Activated T-helper 2 cell treated with anti-CD3 and anti-CD28 coated beads, Interferon-gamma antibody, Interleukin-2, Interleukin-4, amounts not matched to agents 10 μg/mL and 5 μg/mL and 100 μg/mL, durations not matched to agents 14 hours and 24 hours and 36 hours (primary cell): ENCODE results near the gene PSG7. TPM values are rescaled to one million over a fixed set of nuclear protein-coding genes. Genes with fewer than 3 reads are reported as not detected.
"Not testable (repeated sequence)": the region's sequence is repeated elsewhere in the genome, so short reads cannot be mapped to it uniquely, and the experiment has no call there.

Experiments
- DNase-seq: peaks from one replicate; pipeline ENCODE4 v3.0.0; 2021; ENCODE audit warnings: low spot score
- H3K27ac Mint-ChIP-seq: one replicate; pipeline ENCODE4 v1.8.0; 2021; ENCODE audit warnings: mixed read lengths
- H3K27me3 Mint-ChIP-seq: one replicate; pipeline ENCODE4 v1.8.0; 2021; ENCODE audit warnings: low read depth, mixed read lengths
- H3K36me3 Mint-ChIP-seq: one replicate; pipeline ENCODE4 v1.8.0; 2021; ENCODE audit warnings: low read depth, mixed read lengths
- H3K4me1 Mint-ChIP-seq: one replicate; pipeline ENCODE4 v1.8.0; 2021; ENCODE audit warnings: low read depth, mixed read lengths
- H3K4me3 Mint-ChIP-seq: one replicate; pipeline ENCODE4 v1.8.0; 2021; ENCODE audit warnings: low read depth, mild to moderate bottlenecking, moderate library complexity, mixed read lengths
- H3K9me3 Mint-ChIP-seq: one replicate; pipeline ENCODE4 v1.8.0; 2021; ENCODE audit warnings: mixed read lengths
- intact Hi-C: fragments of 100-400 bp; cut with micrococcal nuclease; formaldehyde crosslinking; loops from one replicate; pipeline ENCODE4 v1.15.1; 2023
- total RNA-seq: library from RNA; stranded (reverse); gene quantifications from 2 replicates; pipeline ENCODE4 v1.2.3, GENCODE V29; 2022

The PSG7 gene
- not detected in 2 replicates for total RNA-seq

DNA sequence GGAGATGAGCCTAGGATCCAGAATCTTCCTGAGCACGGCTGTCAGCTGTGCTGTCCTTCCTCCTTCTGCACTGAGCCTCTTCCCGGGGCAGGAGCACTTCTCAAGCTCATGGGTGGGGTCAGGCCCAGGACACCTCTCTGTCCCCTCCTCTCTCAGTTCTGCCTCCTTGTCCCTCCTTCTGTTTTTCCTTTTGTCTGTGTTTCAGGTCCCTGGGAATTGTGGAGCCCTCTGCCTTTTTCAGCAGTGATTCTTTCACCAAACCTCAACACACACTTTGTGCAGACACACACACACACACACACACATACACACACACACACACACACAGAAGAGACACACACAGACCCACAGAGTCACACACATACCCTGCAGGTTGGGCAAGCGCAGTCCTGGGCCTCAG is at the start of gene PSG7:
TSS of gene PSG7 (minus strand) at position 101 of the 400 bp plus-strand sequence. CDS start 131 bp downstream, outside the sequence.
- intact Hi-C loops, H3K36me3 Mint-ChIP-seq, H3K9me3 Mint-ChIP-seq, DNase-seq, H3K4me3 Mint-ChIP-seq, H3K27me3 Mint-ChIP-seq, H3K27ac Mint-ChIP-seq, H3K4me1 Mint-ChIP-seq: not testable (repeated sequence)

DNA sequence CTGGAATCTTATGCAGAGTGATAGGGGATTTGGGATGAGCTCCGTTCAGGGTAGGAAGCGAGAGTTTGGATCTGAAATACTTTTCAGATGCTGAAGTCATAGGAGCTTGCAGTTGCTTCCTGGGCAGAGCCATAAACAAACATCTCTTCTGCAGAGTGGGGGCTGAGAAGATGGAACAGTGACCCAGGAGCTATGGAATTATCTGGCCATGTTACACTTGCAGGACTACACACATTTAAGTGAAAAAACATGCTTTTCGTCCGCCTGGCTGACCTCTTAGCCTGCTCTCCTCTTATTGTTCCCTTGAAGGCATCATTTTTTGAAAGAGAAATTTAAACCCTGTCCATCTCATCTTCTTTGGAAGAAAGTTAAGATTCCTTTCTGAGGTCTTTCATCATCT is 48.6 kb upstream of the PSG7 start:
- intact Hi-C loops, result no loop called here
- no peaks in the 10 kb centered on the region for H3K9me3 Mint-ChIP-seq
- H3K36me3 Mint-ChIP-seq, result no peaks in the 10 kb centered on the region
- H3K27ac Mint-ChIP-seq, result no peak overlapping the region
- no peak for DNase-seq
- H3K4me3 Mint-ChIP-seq, result no peak overlapping the region
- no peaks in the 10 kb centered on the region for H3K4me1 Mint-ChIP-seq
- H3K27me3 Mint-ChIP-seq, result no peaks in the 10 kb centered on the region

DNA sequence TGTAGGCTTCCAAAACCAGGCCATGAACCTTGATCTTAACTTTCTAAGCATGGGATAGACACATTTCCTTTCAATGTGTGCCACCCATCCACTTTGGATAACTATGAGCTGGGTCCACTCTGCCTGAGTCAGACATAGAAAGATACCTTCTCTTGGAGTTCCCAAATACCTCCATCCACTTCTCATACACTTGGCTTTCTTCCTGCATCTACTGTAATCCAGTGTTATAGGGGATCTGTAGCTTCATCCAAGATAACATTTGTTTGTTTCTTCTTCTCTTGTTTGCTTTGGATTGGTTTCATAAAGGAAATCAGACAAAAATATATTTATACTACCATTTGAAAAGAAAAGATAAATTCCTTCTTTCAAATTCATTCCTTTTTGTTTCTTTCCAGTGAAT is 45.1 kb upstream of the PSG7 start:
- H3K4me1 Mint-ChIP-seq, H3K27ac Mint-ChIP-seq, H3K9me3 Mint-ChIP-seq, intact Hi-C loops, H3K4me3 Mint-ChIP-seq, H3K27me3 Mint-ChIP-seq, DNase-seq, H3K36me3 Mint-ChIP-seq: not testable (repeated sequence)

DNA sequence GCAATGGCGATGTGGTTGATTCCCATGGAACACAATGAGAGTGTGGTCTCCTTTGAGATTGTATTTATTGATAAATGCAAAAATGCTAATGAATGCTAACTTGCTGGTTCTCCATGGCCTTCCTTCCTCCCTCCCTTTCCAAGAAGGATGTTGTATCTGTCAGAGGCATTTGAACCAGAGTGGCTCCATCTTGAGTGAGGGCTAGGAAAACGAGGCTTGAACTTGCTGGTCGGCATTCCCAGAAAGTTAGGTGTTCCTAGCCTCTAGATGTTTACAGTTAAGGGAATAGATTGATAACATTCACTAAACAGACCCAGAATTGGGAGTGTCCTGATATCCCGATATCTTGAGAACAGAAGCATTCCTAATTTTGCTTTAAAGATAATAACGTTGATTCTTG is 34.4 kb upstream of the PSG7 start:
- H3K27ac Mint-ChIP-seq, DNase-seq, H3K4me3 Mint-ChIP-seq, H3K36me3 Mint-ChIP-seq, intact Hi-C loops, H3K9me3 Mint-ChIP-seq, H3K27me3 Mint-ChIP-seq, H3K4me1 Mint-ChIP-seq: not testable (repeated sequence)

DNA sequence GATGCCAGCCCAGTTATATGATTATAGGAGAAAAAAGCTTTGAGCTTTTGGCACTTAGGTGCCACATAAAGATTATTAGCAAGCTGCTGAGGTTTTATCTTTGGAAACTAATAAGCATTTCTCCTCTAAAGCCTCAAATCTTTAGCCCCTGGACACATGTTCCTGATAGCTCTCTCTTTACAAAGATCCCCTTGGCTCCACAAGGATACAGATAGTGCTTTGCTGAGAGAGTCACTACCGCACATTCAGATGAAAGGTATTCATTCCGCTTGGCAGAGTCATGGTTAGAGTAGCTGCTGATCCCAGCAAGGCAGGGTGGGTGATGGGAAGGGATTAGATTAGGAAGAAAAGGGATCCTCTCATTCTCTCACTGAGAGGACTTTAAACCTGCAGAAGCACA is 28.2 kb upstream of the PSG7 start:
- no peak for DNase-seq
- no peak overlapping the region for H3K27ac Mint-ChIP-seq
- no peaks in the 10 kb centered on the region for H3K9me3 Mint-ChIP-seq
- no peaks in the 10 kb centered on the region for H3K27me3 Mint-ChIP-seq
- no peak overlapping the region for H3K4me3 Mint-ChIP-seq
- intact Hi-C loops, result no loop called here
- H3K4me1 Mint-ChIP-seq, result no peaks in the 10 kb centered on the region
- H3K36me3 Mint-ChIP-seq, result no peaks in the 10 kb centered on the region

DNA sequence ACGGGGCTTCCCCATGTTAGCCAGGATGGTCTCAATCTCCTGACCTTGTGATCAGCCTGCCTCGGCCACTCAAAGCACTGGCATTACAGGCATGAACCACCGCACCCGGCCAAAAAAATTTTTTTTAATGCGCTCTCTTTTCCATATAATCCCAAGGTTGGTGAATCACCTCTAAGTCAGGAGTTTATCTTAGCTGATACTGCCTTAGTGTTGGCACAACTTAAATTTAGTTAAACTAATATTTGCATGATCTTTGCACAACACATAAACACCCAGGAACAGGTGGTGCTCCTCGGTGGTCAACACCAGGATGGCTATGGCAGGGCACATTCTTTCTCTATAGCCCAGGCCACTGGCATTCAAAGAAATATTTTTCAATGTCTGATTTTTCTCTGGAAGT is 24.1 kb upstream of the PSG7 start:
- Mint-ChIP-seq H3K4me3 (no peak overlapping the region), H3K9me3 (no peaks in the 10 kb centered on the region), H3K27ac (no peak overlapping the region), H3K27me3 (no peaks in the 10 kb centered on the region), H3K4me1 (no peaks in the 10 kb centered on the region), H3K36me3 (no peaks in the 10 kb centered on the region)
- no peak for DNase-seq
- intact Hi-C loops, result no loop called here

GRCh38 chr19:42952126-42952525 is 15.1 kb upstream of the PSG7 start:
- H3K4me1 Mint-ChIP-seq, DNase-seq, H3K36me3 Mint-ChIP-seq, H3K27ac Mint-ChIP-seq, intact Hi-C loops, H3K9me3 Mint-ChIP-seq, H3K27me3 Mint-ChIP-seq, H3K4me3 Mint-ChIP-seq: not testable (repeated sequence)

GRCh38 chr19:42951476-42951875 is 14.5 kb upstream of the PSG7 start:
- H3K36me3 Mint-ChIP-seq, H3K9me3 Mint-ChIP-seq, H3K27me3 Mint-ChIP-seq, DNase-seq, intact Hi-C loops, H3K4me3 Mint-ChIP-seq, H3K27ac Mint-ChIP-seq, H3K4me1 Mint-ChIP-seq: not testable (repeated sequence)

DNA sequence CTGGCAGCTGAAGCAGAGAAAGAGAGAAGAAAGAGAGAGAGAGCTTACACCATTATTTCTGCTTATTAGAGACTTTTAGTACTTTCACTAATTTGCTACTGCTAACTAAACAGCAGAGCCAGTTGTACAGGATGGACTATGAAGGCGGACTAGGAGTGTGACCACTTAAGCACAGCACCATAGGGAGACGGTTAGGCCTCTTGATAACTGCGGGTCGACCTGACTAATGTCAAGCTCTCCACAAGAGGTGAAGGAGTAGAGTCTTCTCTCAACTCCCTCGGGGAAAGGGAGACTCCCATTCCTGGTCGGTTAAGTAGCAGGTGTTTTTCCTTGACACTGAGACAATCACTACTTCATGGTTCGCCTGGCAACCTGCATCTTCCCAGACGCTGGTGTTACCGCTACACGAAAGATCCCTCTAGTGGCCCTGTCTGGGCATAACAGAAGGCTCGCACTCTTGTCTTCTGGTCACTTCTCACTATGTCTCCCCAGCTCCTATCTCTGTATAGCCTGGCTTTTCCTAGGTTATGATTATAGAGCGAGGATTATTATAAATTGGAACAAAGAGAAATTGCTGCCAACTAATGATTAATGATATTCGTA is 5.3 kb upstream of the PSG7 start:
- intact Hi-C loops, result no loop called here
- Mint-ChIP-seq H3K27me3 (no peaks in the 10 kb centered on the region), H3K36me3 (no peaks in the 10 kb centered on the region), H3K4me3 (no peak overlapping the region), H3K9me3 (no peaks in the 10 kb centered on the region), H3K27ac (no peak overlapping the region), H3K4me1 (no peaks in the 10 kb centered on the region)
- no peak for DNase-seq

GRCh38 chr19:42934726-42935125 is 2.3 kb downstream of the PSG7 start:
- H3K36me3 Mint-ChIP-seq, H3K27me3 Mint-ChIP-seq, H3K9me3 Mint-ChIP-seq, H3K4me3 Mint-ChIP-seq, intact Hi-C loops, DNase-seq, H3K4me1 Mint-ChIP-seq, H3K27ac Mint-ChIP-seq: not testable (repeated sequence)

- H3K4me3 Mint-ChIP-seq, H3K4me1 Mint-ChIP-seq, DNase-seq, H3K9me3 Mint-ChIP-seq, H3K27me3 Mint-ChIP-seq, H3K27ac Mint-ChIP-seq, intact Hi-C loops, H3K36me3 Mint-ChIP-seq: not testable (repeated sequence)
These were observed 2.8 kb downstream of the PSG7 start for GRCh38 chr19:42934183-42934582.

DNA sequence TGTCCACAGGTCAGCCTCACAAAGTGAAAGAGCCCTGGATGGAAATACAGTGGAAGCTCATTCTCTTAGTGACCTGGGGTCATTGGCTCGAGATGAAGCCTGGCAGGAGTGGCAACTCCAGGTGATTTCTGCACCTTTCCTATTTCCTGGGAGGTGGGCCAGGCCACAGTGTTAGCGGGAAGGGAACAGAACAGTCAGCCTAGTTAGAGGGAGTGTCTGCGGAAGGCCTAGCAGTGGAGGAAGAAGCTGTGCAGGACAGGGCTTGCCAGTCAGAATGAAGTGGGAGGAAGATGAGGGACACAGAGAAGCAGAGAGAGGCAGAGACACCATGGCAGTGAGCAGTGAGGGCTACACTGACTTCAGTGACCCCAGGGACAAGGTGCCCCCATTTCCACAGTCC is 3.6 kb downstream of the PSG7 start:
- H3K4me1 Mint-ChIP-seq, H3K36me3 Mint-ChIP-seq, H3K27me3 Mint-ChIP-seq, H3K9me3 Mint-ChIP-seq, DNase-seq, H3K4me3 Mint-ChIP-seq, H3K27ac Mint-ChIP-seq, intact Hi-C loops: not testable (repeated sequence)

GRCh38 chr19:42932485-42933101 is 4.4 kb downstream of the PSG7 start:
- H3K4me1 Mint-ChIP-seq, H3K36me3 Mint-ChIP-seq, H3K27ac Mint-ChIP-seq, H3K27me3 Mint-ChIP-seq, H3K9me3 Mint-ChIP-seq, intact Hi-C loops, H3K4me3 Mint-ChIP-seq, DNase-seq: not testable (repeated sequence)

- H3K27me3 Mint-ChIP-seq, H3K9me3 Mint-ChIP-seq, H3K4me3 Mint-ChIP-seq, H3K4me1 Mint-ChIP-seq, H3K36me3 Mint-ChIP-seq, intact Hi-C loops, H3K27ac Mint-ChIP-seq, DNase-seq: not testable (repeated sequence)
These were observed 6.8 kb downstream of the PSG7 start for GRCh38 chr19:42930214-42930613.
